GM19397 (cell line): Measurements from ENCODE around the gene SLC7A5.
"Not testable (repeated sequence)": the region's sequence is repeated elsewhere in the genome, so short reads cannot be mapped to it uniquely, and the experiment has no call there.

Source experiments
- ATAC-seq: cut with Tn5 transposase; IDR thresholded peaks from one replicate; pipeline ENCODE4 v1.9.1; 2021; ENCODE audit warnings: mild to moderate bottlenecking, moderate library complexity; ENCODE audit not compliant: unreplicated experiment

The SLC7A5 gene

GRCh38 chr16:87862597-87863326, 6.5 kb downstream of the SLC7A5 start:
- not testable (repeated sequence) for ATAC-seq

DNA sequence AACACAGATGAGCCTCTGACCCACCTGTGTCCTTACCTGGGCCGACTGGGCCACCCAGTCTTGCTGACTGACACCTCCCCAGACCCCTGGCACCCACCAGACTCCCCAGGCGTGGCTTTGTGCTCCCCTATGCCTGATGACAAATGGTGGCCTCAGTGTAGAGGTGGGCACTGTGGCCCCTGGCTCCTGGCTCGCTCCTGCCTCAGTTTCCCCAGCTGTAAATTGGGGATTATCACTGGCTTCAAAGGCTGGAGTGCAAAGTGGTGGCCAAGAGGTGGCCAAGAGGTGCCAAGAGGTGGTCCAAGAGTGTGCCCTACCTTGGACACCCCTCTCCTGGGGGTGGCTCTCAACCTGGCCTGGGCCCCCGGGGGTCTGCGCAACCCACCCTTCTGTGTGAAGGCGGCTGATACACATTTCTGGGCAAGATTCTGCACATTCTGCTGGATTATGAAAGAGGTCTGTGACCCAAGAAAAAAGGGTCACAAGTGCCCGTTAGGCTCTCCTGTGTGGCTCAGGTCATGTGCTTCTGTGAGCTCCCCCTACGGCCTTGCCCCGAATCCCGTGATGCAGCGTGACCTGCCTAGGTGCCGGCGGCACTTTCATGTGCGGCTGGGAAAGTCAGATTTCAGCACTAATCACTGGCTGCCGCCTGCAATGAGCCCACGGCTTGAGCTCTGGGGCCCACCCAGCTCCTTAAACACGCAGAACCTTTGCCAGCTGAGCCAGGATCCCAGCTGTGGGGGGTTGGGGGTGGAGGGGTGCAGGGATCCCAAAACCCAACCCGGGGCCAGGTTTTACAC, 7.8 kb downstream of the SLC7A5 start:
- ATAC-seq: not testable (repeated sequence)

- ATAC-seq: no peak
Observed at GRCh38 chr16:87860553-87861299, 8.6 kb downstream of the SLC7A5 start.

DNA sequence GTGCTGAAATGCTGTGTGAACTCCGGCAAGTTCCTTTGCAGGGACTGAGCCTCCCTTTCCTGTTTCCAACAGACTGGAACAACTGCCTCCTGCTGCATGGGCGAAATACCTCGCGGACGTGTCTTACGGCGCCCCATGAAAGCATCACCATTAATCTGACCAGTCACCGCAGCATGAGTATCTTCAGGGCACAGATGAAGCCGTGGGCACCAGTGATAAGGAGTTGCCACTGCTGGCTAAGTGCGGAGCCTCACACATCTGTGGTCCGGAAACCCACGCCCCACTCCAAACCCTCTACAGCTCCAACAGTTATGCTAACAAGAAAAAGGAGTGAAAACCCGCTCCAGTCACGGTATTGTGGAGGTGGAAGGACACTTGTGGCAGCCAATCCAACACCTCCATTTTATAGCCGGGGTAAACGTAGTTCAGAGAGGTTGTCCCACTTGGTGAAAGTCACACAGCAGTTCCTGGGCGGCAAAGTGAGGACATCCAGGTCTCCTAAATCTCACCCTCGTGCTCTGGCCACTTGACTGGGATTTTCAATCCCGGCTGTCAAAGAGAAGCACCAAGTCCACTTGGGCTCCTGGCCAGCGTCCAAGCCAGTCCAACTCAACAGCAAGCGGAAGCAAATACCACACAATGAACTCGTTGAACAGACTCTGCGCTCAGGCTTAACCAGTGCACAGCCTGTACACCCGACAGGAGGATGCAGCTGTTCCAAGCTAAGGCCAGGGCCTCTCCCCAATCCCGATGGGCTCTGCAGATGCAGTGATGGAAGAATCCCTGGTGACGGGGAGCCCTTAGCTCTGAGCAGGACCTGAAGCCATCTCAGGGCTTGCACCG, 10.9 kb downstream of the SLC7A5 start:
- not testable (repeated sequence) for ATAC-seq

DNA sequence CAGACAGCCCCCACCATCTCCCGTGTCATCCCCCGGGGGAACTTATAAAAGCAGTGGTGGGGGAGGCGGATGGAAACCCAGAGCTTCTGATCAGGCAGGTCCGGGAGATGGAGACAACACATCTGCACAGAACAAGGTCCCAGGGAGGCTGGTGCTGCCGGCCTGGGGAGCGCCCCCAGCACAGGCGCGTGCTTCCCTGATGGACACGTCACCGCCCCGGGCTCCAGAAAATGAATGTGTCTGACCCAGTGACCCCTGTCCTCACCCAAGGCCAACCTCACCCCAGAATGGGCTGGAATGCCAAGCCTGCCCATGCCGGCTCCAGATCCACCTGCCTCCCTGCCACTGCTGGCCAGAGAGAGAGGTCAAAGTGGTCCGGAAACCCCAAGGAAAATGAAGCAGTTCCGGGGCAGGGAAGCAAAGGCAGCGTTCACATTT, 12.5 kb downstream of the SLC7A5 start:
- no peak for ATAC-seq

- ATAC-seq: no peak
Observed at GRCh38 chr16:87855852-87856715, 13.2 kb downstream of the SLC7A5 start.

DNA sequence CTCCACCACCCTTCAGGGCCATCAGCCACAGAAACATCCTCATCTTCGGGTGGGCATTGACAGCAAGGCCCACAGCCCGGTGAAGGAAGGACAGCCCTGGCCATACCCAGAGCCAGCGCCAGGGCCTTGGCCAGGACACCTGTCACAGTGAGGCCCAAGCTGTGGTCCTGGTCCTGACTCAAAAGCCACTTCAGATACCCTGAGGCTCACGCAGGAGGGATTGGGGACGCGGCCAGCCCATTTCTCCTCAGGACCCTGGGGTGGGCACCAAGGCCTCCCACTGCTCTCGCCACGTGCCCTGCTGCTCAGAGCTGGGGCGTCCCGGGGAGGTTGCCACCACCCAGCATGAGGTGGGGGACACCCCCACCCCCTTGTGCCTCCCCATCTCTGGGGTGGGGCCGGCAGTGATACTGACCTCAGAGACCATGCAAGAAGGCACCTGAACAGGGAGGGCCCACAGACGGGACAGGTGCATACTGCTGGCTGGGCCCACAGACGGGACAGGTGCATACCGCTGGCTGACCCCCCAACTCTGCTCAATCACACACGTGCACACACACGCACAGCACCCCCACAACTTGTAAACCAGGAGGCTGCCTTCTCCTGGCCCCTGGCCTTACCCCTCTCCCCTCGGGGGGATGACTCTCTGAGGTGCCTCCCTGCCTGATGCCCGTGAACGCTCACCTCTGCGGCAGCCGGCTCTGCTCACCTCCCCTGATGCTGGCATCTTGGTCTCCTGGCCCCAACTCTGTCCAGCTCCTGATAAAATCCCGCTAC, 14.2 kb downstream of the SLC7A5 start:
- ATAC-seq: no peak

DNA sequence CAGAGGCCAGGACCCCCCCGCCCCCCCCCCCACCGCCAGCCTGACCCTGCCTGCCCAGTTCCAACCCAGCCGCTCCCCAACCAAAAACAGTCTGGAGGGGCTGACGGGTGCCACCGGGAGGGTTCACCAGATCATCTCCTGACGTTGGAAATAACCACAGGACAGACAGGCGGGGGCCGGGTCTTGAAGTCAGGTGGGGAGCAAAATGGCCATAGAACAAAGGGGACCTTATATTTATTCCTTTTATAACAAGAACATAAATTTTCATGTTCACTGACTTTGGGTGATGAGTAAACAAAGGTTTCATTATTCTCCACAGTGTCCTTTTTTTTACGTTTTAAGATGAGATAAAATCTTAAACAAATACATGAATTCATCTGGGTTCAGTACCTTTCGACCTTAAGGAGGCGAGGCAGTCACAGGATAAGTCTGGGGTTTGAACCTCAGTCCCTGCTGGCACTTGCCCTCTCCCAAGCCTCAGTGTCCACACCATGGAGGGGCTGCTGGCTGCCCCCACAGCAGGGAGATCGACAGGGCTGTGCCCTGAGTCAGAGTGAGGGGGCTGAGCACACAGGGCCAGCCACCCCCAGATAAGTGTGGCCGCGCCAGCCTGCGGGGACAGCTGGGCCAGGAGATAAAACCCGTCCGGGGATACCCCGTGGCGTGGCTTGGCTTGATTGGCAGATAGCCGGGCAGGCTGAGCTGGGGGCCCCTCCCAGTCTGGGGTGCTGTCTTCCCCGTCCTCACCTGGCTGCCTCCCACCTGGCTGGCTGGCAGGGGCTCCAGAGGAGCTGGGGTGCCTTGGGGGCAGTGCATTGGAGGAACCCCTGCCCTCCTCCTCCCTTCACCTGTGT, 15.0 kb downstream of the SLC7A5 start:
- ATAC-seq: no peak

- no peak for ATAC-seq
Observed at GRCh38 chr16:87853411-87854052, 15.8 kb downstream of the SLC7A5 start.

DNA sequence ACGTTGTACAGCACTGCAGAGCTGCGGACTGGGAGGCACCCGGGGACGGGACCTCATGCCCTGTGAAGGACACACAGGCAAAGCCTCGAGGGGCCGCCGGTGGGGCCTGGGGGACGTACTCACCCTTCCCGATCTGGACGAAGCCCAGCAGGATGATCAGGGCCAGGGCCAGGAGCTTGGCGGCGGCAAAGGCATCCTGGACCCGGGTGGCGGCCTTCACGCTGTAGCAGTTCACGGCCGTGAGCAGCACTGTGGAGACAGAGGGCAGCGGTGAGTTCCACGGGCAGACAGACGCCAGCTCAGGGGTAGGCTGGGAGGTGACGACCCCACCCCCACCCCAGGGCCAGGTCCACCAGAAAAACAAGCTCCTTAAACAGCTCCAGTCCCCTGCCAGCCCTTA, 17.7 kb downstream of the SLC7A5 start:
- ATAC-seq: no peak

DNA sequence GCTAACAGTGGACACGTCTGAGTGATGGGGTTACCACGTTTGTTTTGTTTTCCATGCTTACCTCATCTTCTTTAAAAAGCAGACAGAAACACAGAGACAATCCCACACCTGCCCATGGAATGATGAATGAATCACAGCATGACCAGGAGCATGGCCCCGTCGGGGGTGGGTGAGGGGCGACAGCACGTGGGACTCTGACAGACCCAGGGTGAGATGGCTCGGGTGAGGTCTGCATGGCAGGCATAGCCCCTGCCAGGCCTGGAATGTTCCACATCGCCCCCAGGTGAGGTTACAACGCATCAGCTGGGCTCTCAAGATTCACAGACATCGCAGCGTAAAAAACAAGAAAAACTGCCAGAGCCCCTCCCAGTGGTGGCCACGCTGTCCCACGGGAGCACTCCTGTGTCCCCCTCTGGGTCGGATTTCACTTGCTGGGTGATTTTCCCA, 18.1 kb downstream of the SLC7A5 start:
- ATAC-seq: no peak

- no peak for ATAC-seq
Observed at GRCh38 chr16:87850009-87851006, 19.0 kb downstream of the SLC7A5 start.

DNA sequence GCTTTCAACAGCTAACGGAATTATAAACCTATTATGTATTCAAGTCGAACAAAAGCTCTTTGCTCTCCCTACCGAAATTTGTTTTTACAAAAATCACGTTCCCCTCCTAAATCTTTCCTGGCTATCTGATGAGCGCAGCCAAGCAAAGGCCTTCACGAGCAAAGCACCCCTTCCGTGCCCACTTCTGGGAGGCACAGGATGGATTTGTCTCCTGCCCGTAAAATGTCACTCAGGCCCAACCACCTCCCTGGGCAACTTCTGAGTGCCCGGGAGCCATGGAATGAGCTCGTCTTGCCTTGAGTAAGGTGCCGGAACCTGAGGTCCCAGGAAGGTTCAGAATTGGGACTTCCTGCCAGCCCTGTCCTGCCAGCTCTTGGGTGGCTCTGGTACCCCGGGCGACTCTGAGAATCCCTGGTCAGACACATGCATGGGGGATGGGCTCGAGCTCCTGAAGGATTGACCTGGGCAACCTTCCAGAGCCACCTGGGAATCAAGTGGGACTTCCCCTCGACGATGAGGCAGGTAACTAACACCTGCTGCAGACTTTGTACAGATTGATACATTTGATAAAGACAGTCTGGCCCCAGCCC, 19.8 kb downstream of the SLC7A5 start:
- no peak for ATAC-seq

DNA sequence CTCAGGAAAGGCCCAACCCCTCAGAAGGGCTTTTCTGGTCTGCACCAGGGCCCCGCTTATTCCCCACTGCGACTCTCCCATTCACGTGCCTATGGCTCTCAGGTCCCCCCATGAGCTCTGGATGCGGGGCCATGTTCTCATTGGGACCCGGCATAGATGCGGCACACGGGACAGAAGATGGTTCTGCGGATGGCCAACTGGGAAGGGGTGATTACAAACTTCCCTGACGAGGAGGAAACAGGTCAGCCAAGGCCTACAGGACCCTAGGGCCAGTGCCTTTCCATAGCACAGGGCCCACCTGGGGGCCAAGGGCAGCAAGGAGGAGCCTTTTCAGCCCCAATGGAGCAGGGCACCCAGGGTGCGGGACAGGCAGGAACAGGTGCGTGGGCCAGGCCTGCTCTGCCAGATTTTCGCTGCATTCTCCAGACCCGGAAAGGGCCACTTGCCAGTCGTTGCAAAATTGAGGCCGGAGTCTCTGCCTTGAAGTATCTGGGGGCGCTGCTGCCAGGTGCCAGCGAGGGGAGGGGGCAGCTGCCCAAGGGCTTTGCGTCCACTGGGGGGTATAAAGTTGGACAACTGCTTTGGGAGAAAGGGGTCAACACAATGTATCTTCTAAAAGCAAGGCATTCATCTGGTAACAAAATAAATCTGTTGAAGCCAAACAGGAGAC, 20.5 kb downstream of the SLC7A5 start:
- no peak for ATAC-seq
